Measurements from ENCODE around the gene UAP1L1.

GRCh38 chr9:137108608-137109249 is 31.4 kb downstream of the UAP1L1 start:
- no peak for TF ChIP-seq POLR2A (IDR thresholded peaks at IDR 0.05)
- no peak for TF ChIP-seq CTCF (IDR thresholded peaks at IDR 0.05)
